Measurements from ENCODE around the gene DNAI1.
A peak's percentile ranks its signal among the peaks of the same experiment; 100 is the strongest.

Gene DNAI1

DNA sequence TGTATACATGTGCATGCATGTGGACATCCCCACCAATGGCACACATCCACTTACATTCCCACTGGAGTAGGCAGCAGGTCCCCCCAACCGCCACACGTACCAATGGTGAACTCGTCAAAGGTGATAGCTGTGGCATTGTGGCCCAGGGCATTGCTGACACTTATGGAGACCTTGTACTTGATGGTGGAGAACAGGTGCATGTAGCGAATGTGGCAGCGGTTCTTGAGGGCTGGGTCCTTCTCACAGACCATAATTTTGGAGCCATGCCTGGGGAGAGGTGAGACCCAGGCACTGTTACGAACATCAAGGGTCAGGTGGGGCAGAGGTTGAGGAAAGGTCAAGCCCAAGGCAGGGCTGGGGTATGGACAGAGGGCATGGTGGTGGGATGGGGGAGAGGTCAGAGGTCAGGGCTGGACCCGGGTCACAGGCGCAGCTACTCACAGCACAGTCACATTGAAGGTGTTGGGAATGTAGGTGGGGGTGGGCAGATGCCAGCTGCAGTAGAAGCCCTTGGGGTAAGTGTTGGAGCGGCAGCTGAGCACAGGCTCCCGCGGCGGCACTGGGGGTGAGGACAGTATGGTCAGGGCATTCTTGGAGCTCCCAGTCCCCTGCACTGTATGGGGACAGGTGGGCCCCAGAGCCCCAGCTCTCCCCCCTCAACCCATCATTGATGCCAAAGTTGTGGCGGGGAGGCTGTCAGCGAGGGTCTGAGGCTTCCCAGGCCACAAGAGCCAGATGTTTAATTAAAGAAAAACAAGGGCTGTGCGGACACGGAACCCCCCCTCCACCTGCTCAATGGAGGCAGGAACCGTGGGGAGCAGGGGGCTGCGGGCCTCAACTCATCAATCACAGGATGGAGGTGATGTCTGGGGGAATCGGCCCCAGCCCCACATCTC lies 99.1 kb downstream of the DNAI1 start:
- no peak for TF ChIP-seq ZFX (IDR thresholded peaks at IDR 0.05; ENCODE audit: borderline replicate concordance)
- TF ChIP-seq, protein P1, sequence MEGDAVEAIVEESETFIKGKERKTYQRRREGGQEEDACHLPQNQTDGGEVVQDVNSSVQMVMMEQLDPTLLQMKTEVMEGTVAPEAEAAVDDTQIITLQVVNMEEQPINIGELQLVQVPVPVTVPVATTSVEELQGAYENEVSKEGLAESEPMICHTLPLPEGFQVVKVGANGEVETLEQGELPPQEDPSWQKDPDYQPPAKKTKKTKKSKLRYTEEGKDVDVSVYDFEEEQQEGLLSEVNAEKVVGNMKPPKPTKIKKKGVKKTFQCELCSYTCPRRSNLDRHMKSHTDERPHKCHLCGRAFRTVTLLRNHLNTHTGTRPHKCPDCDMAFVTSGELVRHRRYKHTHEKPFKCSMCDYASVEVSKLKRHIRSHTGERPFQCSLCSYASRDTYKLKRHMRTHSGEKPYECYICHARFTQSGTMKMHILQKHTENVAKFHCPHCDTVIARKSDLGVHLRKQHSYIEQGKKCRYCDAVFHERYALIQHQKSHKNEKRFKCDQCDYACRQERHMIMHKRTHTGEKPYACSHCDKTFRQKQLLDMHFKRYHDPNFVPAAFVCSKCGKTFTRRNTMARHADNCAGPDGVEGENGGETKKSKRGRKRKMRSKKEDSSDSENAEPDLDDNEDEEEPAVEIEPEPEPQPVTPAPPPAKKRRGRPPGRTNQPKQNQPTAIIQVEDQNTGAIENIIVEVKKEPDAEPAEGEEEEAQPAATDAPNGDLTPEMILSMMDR (IDR thresholded peaks at IDR 0.05) = no peak
- H3K27ac ChIP-seq = no peak overlapping the region

DNA sequence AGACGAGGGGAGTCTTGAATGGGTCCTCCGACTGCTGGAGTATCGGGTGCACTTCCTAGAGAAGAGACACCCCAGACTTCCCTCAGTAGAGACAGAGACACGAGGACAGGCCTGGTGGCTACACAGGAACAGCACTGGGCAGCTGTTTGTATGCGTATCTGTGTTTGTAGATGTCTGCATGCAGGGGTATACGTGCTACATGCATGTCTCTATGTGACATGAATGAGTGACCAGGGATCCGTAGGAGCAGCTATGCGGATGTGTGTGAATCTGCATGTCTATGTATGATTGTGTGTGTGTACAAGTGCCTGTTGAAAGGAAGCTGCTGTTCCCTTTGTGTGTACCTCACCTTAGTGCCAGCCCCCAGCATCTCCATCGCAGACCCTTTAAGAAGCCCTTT lies 99.8 kb downstream of the DNAI1 start:
- TF ChIP-seq, protein P1 (IDR thresholded peaks at IDR 0.05) = no peak
- TF ChIP-seq ZFX (IDR thresholded peaks at IDR 0.05; ENCODE audit: borderline replicate concordance) = no peak
- H3K27ac ChIP-seq = no peak overlapping the region

DNA sequence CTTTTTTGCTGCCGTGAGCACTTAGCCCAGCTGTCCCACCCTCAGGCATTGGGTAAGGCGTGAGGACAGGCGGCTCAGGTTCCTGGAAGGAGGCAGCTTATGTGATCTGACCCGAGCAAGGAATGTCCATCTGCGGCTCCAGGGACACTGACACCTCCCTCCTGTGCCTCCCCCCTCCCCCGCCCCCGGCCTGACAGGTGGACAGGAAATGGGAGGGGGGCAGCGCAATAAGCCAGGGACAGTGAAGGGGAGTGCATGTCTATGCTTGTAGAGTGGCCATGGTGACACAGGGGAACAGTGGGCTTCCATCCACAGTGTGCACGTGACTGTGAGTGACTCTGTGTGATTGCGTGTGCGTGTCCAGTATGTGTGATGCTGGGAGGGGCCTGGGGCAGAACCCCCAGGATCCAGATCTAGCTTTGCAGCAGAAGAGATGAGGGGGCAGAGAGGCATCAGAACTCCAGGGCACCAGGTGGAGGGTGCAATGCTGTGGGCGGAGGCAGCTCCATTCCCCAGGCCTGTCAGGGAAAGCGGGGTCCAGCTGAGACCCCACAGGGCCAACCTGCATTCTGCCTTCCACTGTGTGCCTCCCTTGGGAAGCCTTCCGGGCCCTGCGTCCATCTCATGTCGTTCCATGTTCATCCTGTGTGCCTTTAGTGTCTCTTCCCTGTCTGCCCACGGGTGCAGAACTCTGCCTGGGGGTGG lies 100.5 kb downstream of the DNAI1 start:
- H3K27ac ChIP-seq = no peak overlapping the region
- TF ChIP-seq, protein P1 (IDR thresholded peaks at IDR 0.05) = no peak
- TF ChIP-seq ZFX (IDR thresholded peaks at IDR 0.05; ENCODE audit: borderline replicate concordance) = no peak

DNA sequence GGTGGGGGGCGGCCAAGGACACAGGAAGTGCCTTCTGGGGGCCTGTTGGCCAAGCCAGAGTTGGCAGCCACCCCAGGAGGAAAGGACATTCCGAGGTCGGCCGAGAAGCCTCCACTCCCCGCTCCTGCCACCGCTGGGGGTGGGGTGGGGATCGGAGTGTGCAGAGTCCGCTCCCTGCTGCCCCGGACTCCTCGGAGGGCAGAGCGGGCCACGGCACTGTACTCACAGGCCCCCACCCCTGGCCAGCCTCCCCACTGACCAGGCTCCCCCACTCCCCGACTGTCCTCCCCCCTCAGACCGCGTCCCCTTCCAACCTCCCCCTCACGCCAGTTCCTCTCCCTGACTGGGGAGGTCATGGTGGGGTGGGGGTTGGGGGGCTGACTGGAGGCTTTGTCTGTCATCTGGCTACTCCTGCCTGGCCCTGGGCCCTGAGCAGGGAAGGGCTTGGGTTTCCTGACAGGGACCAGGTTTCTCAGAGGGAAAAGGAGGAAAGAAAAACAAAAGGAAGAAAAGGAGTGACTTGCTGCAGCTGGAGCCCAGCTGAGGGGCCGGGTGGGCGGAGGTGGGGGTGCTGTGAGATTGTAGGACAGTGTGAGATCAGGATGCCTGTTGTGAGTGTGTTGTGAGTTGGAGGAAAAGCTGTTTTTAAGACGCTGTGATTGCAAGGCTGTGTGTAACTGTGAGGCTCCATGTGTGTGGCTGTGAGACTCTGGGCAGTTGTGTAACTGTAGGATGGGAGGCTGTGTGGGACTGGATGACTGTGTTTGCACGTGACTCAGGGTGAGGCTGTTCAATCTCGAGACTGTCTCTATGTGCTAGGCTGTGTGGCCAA lies 101.2 kb downstream of the DNAI1 start:
- TF ChIP-seq, protein P1 (IDR thresholded peaks at IDR 0.05) = no peak
- TF ChIP-seq ZFX (IDR thresholded peaks at IDR 0.05; ENCODE audit: borderline replicate concordance) = no peak
- H3K27ac ChIP-seq = no peak overlapping the region

DNA sequence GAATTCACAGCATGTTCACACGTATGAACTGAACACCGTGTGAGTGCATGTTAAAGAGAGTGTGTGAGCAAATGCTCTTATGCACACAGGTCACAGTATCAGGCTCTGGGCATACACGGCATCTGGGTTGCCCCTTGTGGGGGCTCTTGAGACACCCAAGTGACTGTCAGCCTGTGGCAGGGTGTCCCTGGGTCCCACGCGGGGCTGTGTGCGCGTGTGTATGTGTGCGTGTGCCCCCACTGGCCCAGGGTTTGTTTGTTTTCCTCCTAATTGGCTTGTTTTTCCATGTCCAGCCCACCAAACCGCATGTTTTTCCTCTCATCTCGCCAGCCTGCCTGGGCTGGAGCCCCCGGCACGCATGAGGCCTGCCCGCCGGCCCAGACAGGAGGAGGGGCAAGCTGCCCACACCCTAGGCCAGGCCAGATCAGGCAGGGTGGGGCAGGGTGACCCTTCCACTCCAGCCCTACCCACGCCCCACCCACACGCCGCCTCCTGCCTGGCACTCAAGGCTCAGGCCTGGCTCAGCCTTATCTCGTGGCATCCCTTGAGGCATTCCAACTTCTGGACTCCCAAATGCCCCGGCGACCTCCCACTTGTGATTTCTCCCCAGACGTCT lies 102.1 kb downstream of the DNAI1 start:
- no peak for TF ChIP-seq ZFX (IDR thresholded peaks at IDR 0.05; ENCODE audit: borderline replicate concordance)
- TF ChIP-seq, protein P1 (IDR thresholded peaks at IDR 0.05) = no peak
- H3K27ac ChIP-seq = no peak overlapping the region

DNA sequence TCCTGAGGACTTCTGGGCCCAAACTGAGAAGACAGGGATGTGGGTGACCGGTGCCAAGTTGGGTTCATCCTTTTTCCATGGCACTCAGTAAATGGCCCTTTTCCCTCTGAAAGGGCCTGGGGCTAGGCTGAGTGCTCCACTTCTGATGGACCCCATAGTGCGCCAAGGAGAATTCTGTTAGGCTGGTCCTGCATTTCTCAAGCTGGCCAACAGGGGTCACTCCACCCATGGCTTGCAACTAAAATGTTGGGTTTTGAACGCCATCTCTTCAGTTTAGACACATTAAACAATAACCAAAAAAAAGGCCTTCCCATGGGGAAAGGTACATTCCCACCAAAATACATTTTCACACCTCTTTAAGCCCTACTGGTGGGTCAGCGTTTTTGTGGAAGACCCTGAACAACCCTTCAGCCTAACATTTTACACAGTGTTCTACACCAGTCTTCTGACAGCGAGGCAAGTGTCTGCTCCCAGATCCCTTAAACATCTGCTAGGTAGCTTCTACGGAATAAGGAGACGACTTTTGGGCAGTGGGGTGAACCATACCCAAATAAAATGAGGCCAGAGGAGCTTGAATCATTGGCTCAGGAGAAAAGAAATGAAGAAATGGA lies 103.6 kb downstream of the DNAI1 start:
- no peak overlapping the region for H3K27ac ChIP-seq
- TF ChIP-seq ZFX (IDR thresholded peaks at IDR 0.05; ENCODE audit: borderline replicate concordance) = no peak
- TF ChIP-seq, protein P1 (IDR thresholded peaks at IDR 0.05) = peak; percentile 85

All from 22Rv1 (cell line).